ENCODE measurements around the gene KCNJ4. TPM values are rescaled to one million over a fixed set of nuclear protein-coding genes. Genes with fewer than 3 reads are reported as not detected.

KCNJ4 gene
- total RNA-seq, 2 experiments from 2014 or later = not detected

GRCh38 chr22:38452373-38453065 lies 2.5 kb downstream of the KCNJ4 start:
- H4K20me1 ChIP-seq (ENCODE audit: insufficient read depth, low read length) = no peaks in the 10 kb centered on the region
- ChIA-PET CTCF (ENCODE audit: unreplicated experiment) (no interaction called here), POLR2A (no interaction called here)
- H3K4me1 ChIP-seq (ENCODE audit: insufficient read depth, low read length, poor library complexity, severe bottlenecking) = no peaks in the 10 kb centered on the region
- no peak overlapping the region for H3K4me2 ChIP-seq (ENCODE audit: low read length)
- DNase-seq (ENCODE audit: low spot score) = no peak
- H3K36me3 ChIP-seq (ENCODE audit: insufficient read depth, low read length) = no peaks in the 10 kb centered on the region
- intact Hi-C loops (cut with micrococcal nuclease; ENCODE audit: unreplicated experiment) = no loop called here
- H3K4me3 ChIP-seq (ENCODE audit: low read depth, low read length, poor library complexity, severe bottlenecking) = no peak overlapping the region
- H3K27ac ChIP-seq (ENCODE audit: low read depth, low read length, poor library complexity, severe bottlenecking) = no peak overlapping the region
- no peak for TF ChIP-seq CTCF (conservative IDR thresholded peaks at IDR 0.05; ENCODE audit: low read length)
- no peak for TF ChIP-seq EZH2phosphoT487 (IDR thresholded peaks at IDR 0.05; ENCODE audit: borderline replicate concordance, low read depth, low read length)
- no peaks in the 10 kb centered on the region for H3K79me2 ChIP-seq (ENCODE audit: insufficient read depth, low read depth, low read length)
- H3K9me2 ChIP-seq (ENCODE audit: insufficient read depth, low read length) = no peaks in the 10 kb centered on the region
- BruUV-seq (replicated peaks) = no TSS peak
- no peaks in the 10 kb centered on the region for H3K9me3 ChIP-seq (ENCODE audit: low read length)
- no peak overlapping the region for H2AFZ ChIP-seq (ENCODE audit: low read length)

GRCh38 chr22:38451864-38452263 lies 3.1 kb downstream of the KCNJ4 start:
- CTCF ChIA-PET (ENCODE audit: unreplicated experiment) = no interaction called here
- intact Hi-C loops (cut with micrococcal nuclease; ENCODE audit: unreplicated experiment) = no loop called here
- Histone ChIP-seq H3K4me1 (ENCODE audit: insufficient read depth, low read length, poor library complexity, severe bottlenecking) (no peaks in the 10 kb centered on the region), H2AFZ (ENCODE audit: low read length) (no peak overlapping the region), H3K79me2 (ENCODE audit: insufficient read depth, low read depth, low read length) (no peaks in the 10 kb centered on the region), H3K9me3 (ENCODE audit: low read length) (no peaks in the 10 kb centered on the region), H3K27ac (ENCODE audit: low read depth, low read length, poor library complexity, severe bottlenecking) (no peak overlapping the region), H4K20me1 (ENCODE audit: insufficient read depth, low read length) (no peaks in the 10 kb centered on the region), H3K4me2 (ENCODE audit: low read length) (no peak overlapping the region), H3K36me3 (ENCODE audit: insufficient read depth, low read length) (no peaks in the 10 kb centered on the region), H3K4me3 (ENCODE audit: low read depth, low read length, poor library complexity, severe bottlenecking) (no peak overlapping the region), H3K9me2 (ENCODE audit: insufficient read depth, low read length) (no peaks in the 10 kb centered on the region)
- POLR2A ChIA-PET = no interaction called here
- no peak for DNase-seq (ENCODE audit: low spot score)
- BruUV-seq (replicated peaks) = no TSS peak
- TF ChIP-seq CTCF (conservative IDR thresholded peaks at IDR 0.05; ENCODE audit: low read length) (no peak), EZH2phosphoT487 (IDR thresholded peaks at IDR 0.05; ENCODE audit: borderline replicate concordance, low read depth, low read length) (no peak)

- Histone ChIP-seq H3K79me2 (ENCODE audit: insufficient read depth, low read depth, low read length) (no peaks in the 10 kb centered on the region), H3K4me1 (ENCODE audit: insufficient read depth, low read length, poor library complexity, severe bottlenecking) (no peaks in the 10 kb centered on the region), H3K4me2 (ENCODE audit: low read length) (no peak overlapping the region), H3K9me2 (ENCODE audit: insufficient read depth, low read length) (no peaks in the 10 kb centered on the region), H3K9me3 (ENCODE audit: low read length) (no peaks in the 10 kb centered on the region), H3K27ac (ENCODE audit: low read depth, low read length, poor library complexity, severe bottlenecking) (no peak overlapping the region), H2AFZ (ENCODE audit: low read length) (no peak overlapping the region), H3K4me3 (ENCODE audit: low read depth, low read length, poor library complexity, severe bottlenecking) (no peak overlapping the region), H3K36me3 (ENCODE audit: insufficient read depth, low read length) (no peaks in the 10 kb centered on the region), H4K20me1 (ENCODE audit: insufficient read depth, low read length) (no peaks in the 10 kb centered on the region)
- TF ChIP-seq EZH2phosphoT487 (IDR thresholded peaks at IDR 0.05; ENCODE audit: borderline replicate concordance, low read depth, low read length) (no peak), CTCF (conservative IDR thresholded peaks at IDR 0.05; ENCODE audit: low read length) (no peak)
- intact Hi-C loops (cut with micrococcal nuclease; ENCODE audit: unreplicated experiment) = no loop called here
- ChIA-PET CTCF (ENCODE audit: unreplicated experiment) (interaction anchor here (0.6 kb wide), 1 partner anchor 14 kb away, joined by 3 read pairs; no protein-coding TSS in a partner anchor), POLR2A (no interaction called here)
- no TSS peak for BruUV-seq (replicated peaks)
- no peak for DNase-seq (ENCODE audit: low spot score)
Observed at GRCh38 chr22:38451404-38451803, 3.6 kb downstream of the KCNJ4 start.

All from OCI-LY7 (cell line).